H1 (cell line): ENCODE results near the gene LRRC2. TPM values are rescaled to one million over a fixed set of nuclear protein-coding genes. Genes with fewer than 3 reads are reported as not detected.

Source experiments
- CTCF ChIA-PET: fragments of 300-600 bp; sonication (Branson Sonifier 250); formaldehyde crosslinking; loops from one replicate; lab custom pipeline; 2021; ENCODE audit not compliant: partially characterized antibody; lab: Charles Lee
- POLR2A ChIA-PET: fragments of 300-600 bp; sonication (Branson Sonifier 250); formaldehyde crosslinking; loops from one replicate; lab custom pipeline; 2021; ENCODE audit warnings: inconsistent platforms; ENCODE audit not compliant: partially characterized antibody; lab: Charles Lee
- DNase-seq, 2 experiments: peaks; one replicate each; pipeline versions ENCODE4 v3.0.0 to v3.0.0-alpha.2; 2010 to 2022; ENCODE audit warnings: low spot score in 2 of 2, low read depth in 1 of 2, mixed read lengths in 1 of 2
- FAIRE-seq: peaks from 2 replicates; lab custom pipeline; 2011; peaks lifted over from hg19 to GRCh38; lab: Jason Lieb, UNC
- H2AFZ ChIP-seq: 2 replicates; pipeline ENCODE4 v1.8.1; 2012; ENCODE audit warnings: low read length, inconsistent platforms
- H2AK5ac ChIP-seq: 2 replicates; pipeline ENCODE4 v1.6.1; 2013; ENCODE audit warnings: low read depth, low read length
- H2BK120ac ChIP-seq: replicated peaks from 2 replicates; pipeline ENCODE3; 2013; ENCODE audit warnings: low read depth, low read length, inconsistent platforms
- H2BK12ac ChIP-seq: 2 replicates; pipeline ENCODE4 v1.6.1; 2013; ENCODE audit warnings: low read depth, low read length
- H2BK15ac ChIP-seq: 2 replicates; pipeline ENCODE4 v1.6.1; 2013; ENCODE audit warnings: low read length
- H2BK20ac ChIP-seq: 2 replicates; pipeline ENCODE4 v1.6.1; 2013; ENCODE audit warnings: low read length
- H2BK5ac ChIP-seq: 2 replicates; pipeline ENCODE4 v1.6.1; 2013; ENCODE audit warnings: low read depth, low read length
- H3K14ac ChIP-seq: 2 replicates; pipeline ENCODE4 v1.6.1; 2013; ENCODE audit warnings: inconsistent platforms; ENCODE audit not compliant: insufficient read length
- H3K18ac ChIP-seq: 2 replicates; pipeline ENCODE4 v1.6.1; 2013; ENCODE audit warnings: low read length; ENCODE audit errors: extremely low read depth
- H3K23ac ChIP-seq: 2 replicates; pipeline ENCODE4 v1.6.1; 2013; ENCODE audit warnings: inconsistent platforms; ENCODE audit not compliant: insufficient read length
- H3K23me2 ChIP-seq: 2 replicates; pipeline ENCODE4 v1.6.1; 2013; ENCODE audit warnings: low read depth, low read length
- H3K27ac ChIP-seq: 2 replicates; pipeline ENCODE4 v1.6.1; 2011; ENCODE audit warnings: low read depth, low read length, inconsistent platforms
- H3K27me3 ChIP-seq, 4 experiments: replicated peaks in 1 of 4; 1 replicate in 1 of 4; 2 replicates in 3 of 4; pipeline versions ENCODE4 v1.6.1 to v1.8.1; 2011 to 2013; ENCODE audit warnings: low read length in 3 of 4, mild to moderate bottlenecking in 3 of 4, inconsistent platforms in 2 of 4, mixed read lengths in 2 of 4, moderate library complexity in 1 of 4; ENCODE audit not compliant: control insufficient read depth in 3 of 4, insufficient read depth in 3 of 4; ENCODE audit errors: extremely low read depth in 1 of 4
- H3K36me3 ChIP-seq, 4 experiments: 2 replicates each; pipeline versions ENCODE4 v1.6.1 to v1.8.1; 2011 to 2013; ENCODE audit warnings: mild to moderate bottlenecking in 4 of 4, low read length in 3 of 4, moderate library complexity in 2 of 4, control low read depth in 1 of 4, inconsistent platforms in 1 of 4; ENCODE audit not compliant: insufficient read depth in 4 of 4, control insufficient read depth in 2 of 4
- H3K4ac ChIP-seq: replicated peaks from 2 replicates; pipeline ENCODE3; 2013; ENCODE audit warnings: low read length, low read depth, mixed read lengths, inconsistent platforms; ENCODE audit not compliant: insufficient read length
- H3K4me1 ChIP-seq, 4 experiments: replicated peaks in 1 of 4; 1 replicate in 1 of 4; 2 replicates in 3 of 4; pipeline versions ENCODE4 v1.6.1 to v1.8.1; 2011 to 2013; ENCODE audit warnings: low read length in 3 of 4, inconsistent platforms in 2 of 4, mixed read lengths in 1 of 4; ENCODE audit not compliant: insufficient read depth in 4 of 4, control insufficient read depth in 3 of 4
- H3K4me2 ChIP-seq, 2 experiments: 2 replicates each; pipeline versions ENCODE4 v1.6.1 to v1.8.1; 2011 to 2013; ENCODE audit warnings: low read depth in 2 of 2, low read length in 2 of 2, control low read depth in 1 of 2, inconsistent platforms in 1 of 2, mild to moderate bottlenecking in 1 of 2; ENCODE audit not compliant: insufficient read depth in 1 of 2
- H3K4me3 ChIP-seq, 4 experiments: fragments of 200-600, 300-600 bp in 1 of 4; sonication (generic), shearing (Covaris generic), sonication (Bioruptor Twin) in 1 of 4; 2 replicates each; pipeline versions ENCODE4 v1.5.1 to v1.8.1; 2011 to 2016; ENCODE audit warnings: low read length in 4 of 4, low read depth in 3 of 4, control low read depth in 2 of 4, inconsistent platforms in 2 of 4, mild to moderate bottlenecking in 2 of 4, mixed read lengths in 1 of 4, moderate library complexity in 1 of 4; ENCODE audit not compliant: insufficient read depth in 2 of 4; ENCODE audit errors: extremely low read depth in 1 of 4
- H3K56ac ChIP-seq: replicated peaks from 2 replicates; pipeline ENCODE3; 2013; ENCODE audit warnings: low read depth, mild to moderate bottlenecking, mixed read lengths, low read length, inconsistent platforms; ENCODE audit not compliant: insufficient read length
- H3K79me1 ChIP-seq: 2 replicates; pipeline ENCODE4 v1.6.1; 2013; ENCODE audit warnings: low read depth, low read length, control low read depth
- H3K79me2 ChIP-seq, 2 experiments: 2 replicates each; pipeline versions ENCODE4 v1.6.1 to v1.8.1; 2012 to 2013; ENCODE audit warnings: low read length in 2 of 2, mild to moderate bottlenecking in 2 of 2, inconsistent platforms in 1 of 2; ENCODE audit not compliant: insufficient read depth in 2 of 2, control insufficient read depth in 1 of 2
- H3K9ac ChIP-seq, 4 experiments: replicated peaks in 1 of 4; 1 replicate in 1 of 4; 2 replicates in 3 of 4; pipeline versions ENCODE4 v1.6.1 to v1.8.1; 2011 to 2013; ENCODE audit warnings: low read depth in 3 of 4, low read length in 3 of 4, control low read depth in 2 of 4, mild to moderate bottlenecking in 2 of 4, moderate library complexity in 2 of 4, inconsistent platforms in 1 of 4; ENCODE audit errors: extremely low read depth in 1 of 4
- H3K9me3 ChIP-seq, 2 experiments: 2 replicates each; pipeline versions ENCODE4 v1.6.1 to v1.8.1; 2012 to 2013; ENCODE audit warnings: mild to moderate bottlenecking in 2 of 2, moderate library complexity in 2 of 2, control low read depth in 1 of 2, inconsistent platforms in 1 of 2, low read depth in 1 of 2, low read length in 1 of 2, mixed read lengths in 1 of 2; ENCODE audit not compliant: insufficient read depth in 2 of 2
- H4K20me1 ChIP-seq, 2 experiments: replicated peaks in 1 of 2; 2 replicates each; pipeline versions ENCODE3 to v1.8.1; 2011 to 2013; ENCODE audit warnings: inconsistent platforms in 2 of 2, low read length in 2 of 2, mild to moderate bottlenecking in 1 of 2; ENCODE audit not compliant: insufficient read depth in 2 of 2, control insufficient read depth in 1 of 2
- H4K5ac ChIP-seq: 2 replicates; pipeline ENCODE4 v1.6.1; 2013; ENCODE audit warnings: low read length, low read depth, mixed read lengths, inconsistent platforms; ENCODE audit not compliant: insufficient read length
- H4K8ac ChIP-seq: 2 replicates; pipeline ENCODE4 v1.8.0; 2013; ENCODE audit warnings: mild to moderate bottlenecking, moderate library complexity, low read length, inconsistent platforms; ENCODE audit not compliant: insufficient read depth; ENCODE audit errors: extremely low read depth
- H4K91ac ChIP-seq: replicated peaks from 2 replicates; pipeline ENCODE3; 2013; ENCODE audit warnings: low read length, mixed read lengths, inconsistent platforms; ENCODE audit not compliant: insufficient read length
- BACH1 ChIP-seq: IDR thresholded peaks from 2 replicates; pipeline ENCODE4 v1.6.1; 2012; ENCODE audit warnings: low read length, improper control_type of control experiment
- CTCF ChIP-seq, 3 experiments: IDR thresholded peaks; 1 replicate in 2 of 3; 2 replicates in 1 of 3; pipeline versions ENCODE4 v1.5.1 to v1.6.1; 2011; ENCODE audit warnings: low read length in 3 of 3, mild to moderate bottlenecking in 3 of 3, inconsistent platforms in 2 of 3, low read depth in 1 of 3, moderate library complexity in 1 of 3; ENCODE audit not compliant: insufficient read depth in 1 of 3; ENCODE audit errors: control extremely low read depth in 1 of 3
- SIN3A ChIP-seq, 2 experiments: IDR thresholded peaks in 1 of 2; conservative IDR thresholded peaks in 1 of 2; 2 replicates each; pipeline ENCODE4 v1.6.1; 2011 to 2012; ENCODE audit warnings: low read length in 2 of 2, improper control_type of control experiment in 1 of 2, low read depth in 1 of 2, mild to moderate bottlenecking in 1 of 2
- TBP ChIP-seq: IDR thresholded peaks from 2 replicates; pipeline ENCODE4 v1.6.1; 2011; ENCODE audit warnings: low read depth, low read length, improper control_type of control experiment
- TEAD4 ChIP-seq: IDR thresholded peaks from 2 replicates; pipeline ENCODE4 v1.6.1; 2012; ENCODE audit warnings: low read depth, low read length, inconsistent platforms, mixed read lengths
- WGBS, 2 experiments: shearing (Covaris generic) in 1 of 2; methylation state at CpG; one replicate each; pipeline versions ENCODE4 v1.1.6 to v1.1.7; 2013 to 2015; ENCODE audit warnings: low lambda C conversion rate in 2 of 2, mixed read lengths in 2 of 2, inconsistent platforms in 1 of 2, low coverage in 1 of 2, missing lambda C conversion rate in 1 of 2; ENCODE audit not compliant: insufficient replicate concordance in 2 of 2, insufficient coverage in 1 of 2, insufficient read length in 1 of 2; ENCODE audit errors: extremely low coverage in 1 of 2, missing lambda C conversion rate in 1 of 2; 5-methylcytosine and 5-hydroxymethylcytosine counted together
- polyA plus RNA-seq, 7 experiments: library from polyadenylated mRNA; depleted of rRNA in 3 of 7; stranded (reverse) in 5 of 7; unstranded in 2 of 7; fragments of >200 nt in 5 of 7; fragments of 200-250 nt in 2 of 7; gene quantifications; 1 replicate in 5 of 7; 2 replicates in 1 of 7; 4 replicates in 1 of 7; pipeline versions ENCODE4 v1.2.1 to v1.2.3, GENCODE V29; 2011 to 2013; ENCODE audit warnings: missing spikeins in 2 of 7, mixed read lengths in 2 of 7
- total RNA-seq: library from RNA; stranded (reverse); fragmentation: NEBNext Ultra II Directional; extraction: Animal tissue kit (Norgen Biotek cat#: 25700); gene quantifications from 2 replicates; pipeline ENCODE4 v1.2.1, GENCODE V29; 2021

LRRC2 gene
- total and polyA plus RNA-seq, 2 of the 8 experiments (the other 6 are each of a cell fraction or from before 2014, with no cell fraction given), result 1.4 to 6.4 TPM

- H3K23ac ChIP-seq, result no peak overlapping the region
- peak overlapping the region; percentile 99 for H2BK5ac ChIP-seq
- ChIA-PET CTCF (interaction anchor here (0.6 to 4.7 kb wide), 5 partner anchors 10 to 88 kb away, joined by 4 to 26 read pairs (median 4); no protein-coding TSS in a partner anchor), POLR2A (interaction anchor here (0.9 to 11.9 kb wide), 16 partner anchors 9 to 114 kb away, joined by 3 to 213 read pairs (median 5); partner anchors contain the start of genes FAM240A and LRRC2)
- peak overlapping the region; percentile 91 for H2BK120ac ChIP-seq
- H3K27ac ChIP-seq, result peak overlapping the region; percentile 75
- H3K36me3 ChIP-seq, result peaks cover 7 to 34% (median 22%) of the 10 kb centered on the region in 4 experiments; a peak in 7 of 8 replicates
- H3K9me3 ChIP-seq, result no peaks in the 10 kb centered on the region
- peak overlapping the region; percentile 63 for H3K4ac ChIP-seq
- no peak overlapping the region for H2BK15ac ChIP-seq
- H3K79me2 ChIP-seq, result peaks cover 14 to 37% of the 10 kb centered on the region in 2 experiments
- no peak for FAIRE-seq
- no peak overlapping the region for H4K8ac ChIP-seq
- no peak overlapping the region for H2AFZ ChIP-seq
- H4K91ac ChIP-seq, result peak overlapping the region; percentile 99
- no peak overlapping the region for H3K14ac ChIP-seq
- H3K18ac ChIP-seq, result peak overlapping the region; percentile 97
- no peak overlapping the region for H2AK5ac ChIP-seq
- peak overlapping the region; percentile 54 to 97 (median 76) for H3K4me3 ChIP-seq
- H3K4me1 ChIP-seq, result peaks cover 16 to 37% (median 18%) of the 10 kb centered on the region in 4 experiments; a peak in 6 of 7 replicates
- peak overlapping the region; percentile 90 for H4K5ac ChIP-seq
- H3K79me1 ChIP-seq, result peaks cover 5% of the 10 kb centered on the region
- H4K20me1 ChIP-seq, result peaks cover 6 to 8% of the 10 kb centered on the region in 2 experiments
- peak overlapping the region; percentile 80; the same call in 1 of the 2 replicates for H2BK12ac ChIP-seq
- peak overlapping the region in 3 of 4 experiments; percentile 24 to 60 (median 55); a peak in 4 of 7 replicates for H3K9ac ChIP-seq
- H2BK20ac ChIP-seq, result no peak overlapping the region
- no peaks in the 10 kb centered on the region; a peak in 2 of 7 replicates for H3K27me3 ChIP-seq
- peak overlapping the region; percentile 82 for H3K56ac ChIP-seq
- whole genome bisulfite sequencing, 2 experiments, result 2% methylated on average over 21 of the region's 21 CpGs; no CpG with 5 or more reads in 1 of the 2 experiments
- H3K4me2 ChIP-seq, result peak overlapping the region; percentile 85 to 86
- peak in 1 of 2 experiments; percentile 78 for DNase-seq
- H3K23me2 ChIP-seq, result peaks cover 25% of the 10 kb centered on the region
- TF ChIP-seq BACH1 (peak; percentile 40; the same call in 1 of the 2 replicates), TEAD4 (peak; percentile 75), CTCF (IDR thresholded peaks at IDR 0.05; ENCODE audit: control extremely low read depth in 1 of 3, insufficient read depth in 1 of 3, low read depth in 1 of 3, low read length in 3 of 3) (peak in 1 of 3 experiments; percentile 1; a peak in 1 of 4 replicates), TBP (peak; percentile 66; the same call in 1 of the 2 replicates), SIN3A (conservative IDR thresholded peaks at IDR 0.05 in 1 of 2, IDR thresholded peaks at IDR 0.05 in 1 of 2; ENCODE audit: low read depth in 1 of 2, low read length in 2 of 2) (no peak; a peak in 1 of 4 replicates)
These were observed 10.8 kb upstream of the LRRC2 start for GRCh38 chr3:46576879-46577278.
